Naive thymus-derived CD8-positive, alpha-beta T cell (primary cell): ENCODE measurements around the gene SLC10A7. TPM values are rescaled to one million over a fixed set of nuclear protein-coding genes. Genes with fewer than 3 reads are reported as not detected.

ENCODE experiments used
- ATAC-seq, 2 donors: fragments of 150-1000 bp; cut with Tn5 transposase in 1 of 2; sonication (Bioruptor Pico), chemical (Tn5 transposase) in 1 of 2; 1 replicate in 1 of 2; 2 replicates in 1 of 2; pipeline ENCODE4 v1.10.0; 2021; ENCODE audit warnings: mild to moderate bottlenecking in 2 of 2, moderate library complexity in 2 of 2
- POLR2A ChIA-PET: fragments of 350-600 bp; sonication (Branson Sonifier 250); formaldehyde crosslinking; loops from one replicate; lab custom pipeline; 2021; ENCODE audit warnings: antibody characterized with exemption; lab: Charles Lee
- DNase-seq, 10 donors: peaks; one replicate each; pipeline versions ENCODE4 v3.0.0 to v3.0.0-alpha.2; 2020 to 2022
- H3K27ac Mint-ChIP-seq, 10 donors: one replicate each; pipeline ENCODE4 v1.8.0; 2020 to 2022; ENCODE audit warnings: mild to moderate bottlenecking in 10 of 10, mixed read lengths in 10 of 10, moderate library complexity in 4 of 10, inconsistent platforms in 1 of 10
- H3K27me3 Mint-ChIP-seq, 5 donors: one replicate each; pipeline ENCODE4 v1.8.0; 2021 to 2022; ENCODE audit warnings: mixed read lengths in 5 of 5
- H3K36me3 Mint-ChIP-seq, 3 donors: one replicate each; pipeline ENCODE4 v1.8.0; 2020 to 2022; ENCODE audit warnings: mixed read lengths in 3 of 3, mild to moderate bottlenecking in 2 of 3, inconsistent platforms in 1 of 3
- H3K4me1 Mint-ChIP-seq, 4 donors: one replicate each; pipeline ENCODE4 v1.8.0; 2021 to 2022; ENCODE audit warnings: mixed read lengths in 4 of 4
- H3K4me3 Mint-ChIP-seq, 10 donors: one replicate each; pipeline ENCODE4 v1.8.0; 2020 to 2022; ENCODE audit warnings: mild to moderate bottlenecking in 10 of 10, mixed read lengths in 10 of 10, moderate library complexity in 6 of 10, inconsistent platforms in 1 of 10
- H3K9me3 Mint-ChIP-seq, 9 donors: one replicate each; pipeline ENCODE4 v1.8.0; 2020 to 2022; ENCODE audit warnings: mixed read lengths in 9 of 9, mild to moderate bottlenecking in 3 of 9, inconsistent platforms in 1 of 9, moderate library complexity in 1 of 9
- polyA plus RNA-seq, 3 donors: library from polyadenylated mRNA; unstranded; fragments of 300-500 nt; fragmentation: Illumina TruSeq; gene quantifications; one replicate each; pipeline ENCODE4 v1.2.3, GENCODE V29; 2021
- total RNA-seq, 8 experiments: library from RNA in 2 of 8; stranded (reverse) in 2 of 8; gene quantifications; one replicate each; pipeline ENCODE4 v1.2.3 and lab custom pipeline; 2021 to 2026

Gene SLC10A7
- total and polyA plus RNA-seq, 5 experiments from 2014 or later: 7.8 to 14.2 (median 11.4) TPM

DNA sequence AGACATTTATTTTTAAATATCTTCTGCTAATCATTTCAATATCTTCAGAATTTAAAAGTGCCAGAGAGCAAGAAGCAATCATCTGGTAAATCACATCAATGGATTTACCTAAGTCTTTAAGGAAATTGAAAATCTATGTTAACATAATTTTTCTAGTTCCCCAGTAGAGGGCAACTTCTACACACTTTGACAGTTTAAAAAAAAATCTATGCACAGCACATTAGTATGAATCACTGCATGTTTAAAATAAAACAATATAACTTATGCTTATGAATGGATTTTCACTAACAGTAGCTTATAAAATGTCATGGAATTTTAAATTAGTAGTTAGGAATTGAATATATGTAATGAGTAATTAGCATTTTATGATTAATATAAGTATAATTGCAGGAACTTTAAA lies 180.9 kb downstream of the SLC10A7 start:
- no peaks in the 10 kb centered on the region for H3K36me3 Mint-ChIP-seq
- no peak overlapping the region for H3K27ac Mint-ChIP-seq
- DNase-seq (peak in 1 of 10 donors; percentile 9), ATAC-seq (no peak)
- POLR2A ChIA-PET: no interaction called here
- no peaks in the 10 kb centered on the region for H3K9me3 Mint-ChIP-seq
- no peak overlapping the region for H3K4me3 Mint-ChIP-seq
- no peaks in the 10 kb centered on the region for H3K27me3 Mint-ChIP-seq
- H3K4me1 Mint-ChIP-seq: peaks cover 0 to 4% (median under 1%) of the 10 kb centered on the region in 4 donors

DNA sequence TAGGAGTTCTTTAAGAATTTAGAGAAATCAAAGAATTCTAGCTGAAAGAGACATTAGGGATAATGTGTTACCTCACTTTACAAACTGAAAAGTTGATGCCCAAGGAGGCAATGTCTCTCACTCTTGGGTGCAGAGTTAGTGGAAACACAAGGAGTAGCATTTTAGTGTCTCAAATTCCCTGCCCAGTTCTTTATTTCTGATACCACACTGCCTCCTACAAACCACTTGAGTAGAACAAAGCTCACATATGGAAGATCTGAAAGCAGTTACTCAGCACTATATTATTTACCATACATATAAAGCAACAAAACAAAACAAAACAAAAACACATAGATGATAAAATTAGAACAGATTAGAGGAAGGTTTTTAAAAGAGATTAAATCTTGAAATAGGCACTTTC lies 183.2 kb downstream of the SLC10A7 start:
- Mint-ChIP-seq H3K4me3 (no peak overlapping the region), H3K27ac (no peak overlapping the region), H3K27me3 (no peaks in the 10 kb centered on the region), H3K9me3 (no peaks in the 10 kb centered on the region), H3K36me3 (no peaks in the 10 kb centered on the region), H3K4me1 (peaks cover 0 to 4% (median 1%) of the 10 kb centered on the region in 4 donors)
- ATAC-seq: no peak
- DNase-seq: no peak
- POLR2A ChIA-PET: no interaction called here

DNA sequence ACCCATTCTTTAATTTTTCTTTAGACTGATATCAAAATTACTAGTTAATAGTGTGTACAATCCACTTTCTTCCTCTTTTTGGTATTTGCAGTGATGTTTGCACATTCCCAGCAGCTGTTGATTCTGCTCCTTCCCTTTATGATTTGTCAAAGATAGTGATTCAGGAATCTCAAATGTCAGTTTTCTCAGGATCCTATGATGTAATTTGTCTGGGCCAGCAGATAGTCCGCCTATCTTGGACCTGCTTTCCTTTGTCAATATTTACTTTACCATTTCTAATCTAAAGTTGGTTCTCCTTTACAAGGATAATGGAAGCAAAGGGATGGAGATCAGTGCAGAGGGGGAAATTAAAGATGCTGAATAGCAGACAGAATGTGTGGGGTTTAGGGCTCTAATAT lies 185.3 kb downstream of the SLC10A7 start:
- Mint-ChIP-seq H3K27ac (no peak overlapping the region), H3K4me1 (peaks cover 0 to 3% (median 0%) of the 10 kb centered on the region in 4 donors), H3K36me3 (peaks cover 0 to 1% (median 0%) of the 10 kb centered on the region in 3 donors), H3K9me3 (no peaks in the 10 kb centered on the region), H3K4me3 (no peak overlapping the region), H3K27me3 (no peaks in the 10 kb centered on the region)
- ATAC-seq (no peak), DNase-seq (no peak)
- POLR2A ChIA-PET: no interaction called here

DNA sequence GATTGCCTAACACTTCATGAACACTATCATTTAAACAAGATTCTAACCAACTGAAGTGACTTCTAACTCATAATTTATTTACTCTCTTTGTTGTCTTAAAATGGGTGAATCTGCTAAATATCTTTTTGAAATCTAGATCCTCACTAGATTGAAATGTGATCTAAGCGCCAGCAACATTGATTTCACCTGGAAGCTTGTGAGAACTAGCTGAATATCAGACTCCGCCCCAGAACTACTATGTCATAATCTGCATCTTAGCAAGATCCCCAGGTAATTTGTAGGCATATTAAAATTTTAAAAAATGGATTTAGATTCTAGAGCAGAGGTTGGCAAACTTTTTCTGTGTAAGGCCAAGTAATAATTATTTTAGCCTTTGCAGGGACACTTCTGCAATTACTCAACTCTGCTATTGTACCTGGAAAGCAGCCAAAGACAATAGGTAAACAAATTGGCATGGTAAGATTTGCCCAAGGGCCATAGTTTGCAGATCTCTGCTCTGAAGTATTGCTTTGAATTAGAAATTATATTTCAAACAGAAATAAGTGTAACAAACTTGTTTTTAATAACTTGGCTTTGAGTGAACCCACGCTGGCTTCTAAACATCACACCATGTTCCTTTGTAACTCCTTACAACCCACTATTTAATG lies 185.9 kb downstream of the SLC10A7 start:
- H3K27ac Mint-ChIP-seq: no peak overlapping the region
- no peak for ATAC-seq
- H3K9me3 Mint-ChIP-seq: no peaks in the 10 kb centered on the region
- H3K36me3 Mint-ChIP-seq: peaks cover 0 to 1% (median 0%) of the 10 kb centered on the region in 3 donors
- no peak for DNase-seq
- H3K4me3 Mint-ChIP-seq: no peak overlapping the region
- POLR2A ChIA-PET: no interaction called here
- no peaks in the 10 kb centered on the region for H3K27me3 Mint-ChIP-seq
- peaks cover 0 to 3% (median 0%) of the 10 kb centered on the region in 4 donors for H3K4me1 Mint-ChIP-seq

DNA sequence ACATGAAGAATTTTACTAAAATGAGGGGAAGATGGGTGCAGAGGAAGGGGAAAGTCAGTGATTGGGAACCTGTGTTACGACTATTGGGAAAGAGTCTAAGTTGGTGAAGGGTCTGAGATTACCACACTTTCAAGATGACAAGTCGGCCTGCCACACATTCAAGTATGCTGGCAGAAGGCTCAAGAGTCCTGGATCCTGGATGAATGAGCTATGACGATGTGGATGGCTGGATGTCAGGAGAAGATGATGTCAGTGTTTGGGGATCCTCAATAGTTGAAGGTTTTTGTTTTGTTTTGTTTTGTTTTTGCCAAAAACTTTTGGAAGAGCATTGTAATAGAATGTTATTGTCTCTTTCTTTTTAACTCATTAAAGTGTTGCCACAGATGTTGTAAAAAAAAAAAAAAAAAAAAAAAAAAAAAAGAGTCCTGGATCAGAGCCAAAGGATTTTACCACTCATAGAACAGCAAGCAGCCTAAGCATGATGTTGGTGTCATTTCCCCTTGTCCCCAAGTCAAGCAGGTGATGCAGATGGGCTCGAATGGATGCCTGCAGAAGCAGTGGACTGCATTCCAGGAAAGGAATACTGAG lies 186.8 kb downstream of the SLC10A7 start:
- POLR2A ChIA-PET: no interaction called here
- no peak overlapping the region for H3K4me3 Mint-ChIP-seq

DNA sequence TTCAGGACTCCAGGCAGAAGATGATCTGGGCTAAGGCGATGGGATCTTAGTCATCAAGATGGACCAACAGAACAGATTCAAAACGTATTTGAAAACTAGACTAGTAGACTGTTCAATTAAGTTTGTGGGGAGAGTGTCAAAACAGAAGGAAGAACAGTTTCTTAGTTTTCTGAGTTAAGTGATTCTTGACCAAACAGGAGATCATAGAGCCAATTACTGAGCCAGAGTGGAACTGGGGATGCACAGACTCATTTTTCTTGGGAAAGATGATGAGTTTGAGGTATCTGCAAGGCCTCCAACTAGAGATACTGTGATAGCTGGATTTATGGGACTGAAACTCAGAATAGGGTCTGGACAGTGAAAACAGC lies 187.9 kb downstream of the SLC10A7 start:
- H3K27ac Mint-ChIP-seq: no peak overlapping the region
- peaks cover 0 to 1% (median 0%) of the 10 kb centered on the region in 3 donors for H3K36me3 Mint-ChIP-seq
- H3K4me1 Mint-ChIP-seq: peaks cover 0 to 3% (median 0%) of the 10 kb centered on the region in 4 donors
- POLR2A ChIA-PET: no interaction called here
- H3K9me3 Mint-ChIP-seq: no peaks in the 10 kb centered on the region
- H3K27me3 Mint-ChIP-seq: no peaks in the 10 kb centered on the region
- no peak overlapping the region for H3K4me3 Mint-ChIP-seq
- ATAC-seq (no peak), DNase-seq (no peak)

More for the DNA sequence above, 186.8 kb downstream of the SLC10A7 start:
- no peaks in the 10 kb centered on the region for H3K9me3 Mint-ChIP-seq
- peaks cover 0 to 3% (median 0%) of the 10 kb centered on the region in 4 donors for H3K4me1 Mint-ChIP-seq
- no peak for DNase-seq
- no peak overlapping the region for H3K27ac Mint-ChIP-seq
- H3K36me3 Mint-ChIP-seq: peaks cover 0 to 1% (median 0%) of the 10 kb centered on the region in 3 donors
- H3K27me3 Mint-ChIP-seq: no peaks in the 10 kb centered on the region
- ATAC-seq: no peak

DNA sequence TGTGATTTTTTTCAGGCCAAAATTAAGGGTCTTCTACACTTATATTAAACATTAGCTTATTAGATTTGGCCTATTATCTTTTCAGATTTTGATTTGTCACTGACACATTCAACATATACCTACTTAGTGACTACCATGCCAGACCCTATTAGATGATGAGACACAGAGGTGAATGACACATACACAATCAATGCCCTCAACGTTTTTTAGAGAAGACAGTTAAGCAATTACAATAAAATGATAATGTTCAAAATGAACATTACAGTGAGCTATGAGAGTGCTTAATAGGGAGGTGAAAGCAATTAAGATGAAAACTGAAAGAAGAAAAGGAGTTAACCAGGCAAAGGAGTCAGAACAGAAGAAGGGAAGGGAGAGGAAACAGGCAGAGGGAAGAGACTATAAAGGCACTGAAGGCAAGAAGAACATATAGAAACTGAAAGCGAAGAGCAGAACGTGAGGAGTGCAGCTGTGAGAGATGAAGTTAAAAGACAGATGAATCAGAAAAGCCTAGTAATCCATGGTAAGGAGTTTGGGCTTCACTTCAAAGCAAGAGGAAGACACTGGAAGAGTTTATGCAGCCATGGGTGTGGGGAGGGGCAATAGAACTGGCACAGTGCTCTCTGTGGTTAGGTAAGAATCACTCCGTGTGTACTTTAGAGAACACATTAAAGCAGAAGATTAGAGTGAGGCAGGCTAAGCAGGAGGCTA lies 188.4 kb downstream of the SLC10A7 start:
- no peak for ATAC-seq
- H3K4me1 Mint-ChIP-seq: peaks cover 0 to 3% (median 1%) of the 10 kb centered on the region in 4 donors
- H3K4me3 Mint-ChIP-seq: no peak overlapping the region
- no peaks in the 10 kb centered on the region for H3K9me3 Mint-ChIP-seq
- H3K27ac Mint-ChIP-seq: no peak overlapping the region
- no peak for DNase-seq
- POLR2A ChIA-PET: no interaction called here
- peaks cover 0 to 1% (median 0%) of the 10 kb centered on the region in 3 donors for H3K36me3 Mint-ChIP-seq
- no peaks in the 10 kb centered on the region for H3K27me3 Mint-ChIP-seq

DNA sequence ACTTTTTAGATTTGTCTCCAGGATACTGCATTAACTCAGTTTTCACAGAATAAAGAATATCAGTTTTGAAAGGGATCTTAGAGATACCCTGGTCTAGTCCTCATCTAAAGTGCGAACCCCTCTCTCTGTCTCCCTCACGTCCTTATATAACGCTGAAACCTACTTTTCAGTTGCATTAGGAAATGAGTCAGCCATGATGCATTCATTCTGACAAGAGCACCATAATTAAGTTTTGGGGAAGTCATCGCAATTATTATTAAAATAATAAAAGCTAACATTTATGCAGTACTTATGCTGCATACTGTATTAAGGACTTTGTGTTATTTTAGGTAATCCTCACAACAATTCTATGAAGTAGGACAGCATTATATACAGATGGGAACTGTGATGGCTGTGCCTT lies 191.3 kb downstream of the SLC10A7 start:
- H3K27ac Mint-ChIP-seq: no peak overlapping the region
- H3K36me3 Mint-ChIP-seq: peaks cover 3 to 5% (median 3%) of the 10 kb centered on the region in 3 donors
- H3K9me3 Mint-ChIP-seq: no peaks in the 10 kb centered on the region
- POLR2A ChIA-PET: no interaction called here
- no peak for ATAC-seq
- no peak for DNase-seq
- no peak overlapping the region for H3K4me3 Mint-ChIP-seq
- H3K27me3 Mint-ChIP-seq: no peaks in the 10 kb centered on the region
- H3K4me1 Mint-ChIP-seq: peaks cover 0 to 3% (median 0%) of the 10 kb centered on the region in 4 donors

DNA sequence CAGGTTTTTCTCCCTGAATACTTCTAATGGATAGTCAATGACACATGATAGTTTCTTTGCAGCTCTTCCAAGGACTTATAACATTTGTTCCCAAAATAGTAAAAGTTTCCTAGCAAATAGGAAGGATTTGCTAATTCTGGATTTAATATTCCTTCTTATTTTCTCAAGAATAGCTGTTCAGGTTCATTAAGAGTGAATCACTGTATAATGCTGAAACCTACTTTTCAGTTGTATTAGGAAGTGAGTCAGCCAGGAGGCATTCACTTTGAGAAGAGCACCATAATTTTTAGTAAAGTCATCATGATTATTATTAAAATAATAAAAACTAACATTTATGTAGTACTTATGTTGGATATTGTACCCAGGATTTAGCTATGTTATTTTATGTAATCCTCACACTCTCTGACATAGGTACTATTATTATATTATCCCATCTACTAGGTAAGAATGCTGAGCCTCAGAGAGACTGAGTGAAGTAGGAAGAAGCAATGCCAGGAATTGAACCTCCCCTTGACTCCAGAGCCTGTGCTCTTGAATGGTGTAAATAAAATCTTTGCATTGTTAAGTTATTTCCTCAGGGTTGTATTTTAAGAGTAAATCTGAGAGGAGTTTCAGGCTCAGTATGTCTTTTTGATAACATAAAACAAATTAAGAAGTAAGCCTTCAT lies 192.6 kb downstream of the SLC10A7 start:
- POLR2A ChIA-PET: no interaction called here
- ATAC-seq: no peak
- DNase-seq: no peak
- Mint-ChIP-seq H3K4me3 (no peak overlapping the region), H3K9me3 (peaks cover 0 to 6% (median 0%) of the 10 kb centered on the region in 9 donors), H3K27me3 (no peaks in the 10 kb centered on the region), H3K27ac (no peak overlapping the region), H3K4me1 (peaks cover 0 to 3% (median 0%) of the 10 kb centered on the region in 4 donors), H3K36me3 (peaks cover 11 to 15% (median 14%) of the 10 kb centered on the region in 3 donors)

DNA sequence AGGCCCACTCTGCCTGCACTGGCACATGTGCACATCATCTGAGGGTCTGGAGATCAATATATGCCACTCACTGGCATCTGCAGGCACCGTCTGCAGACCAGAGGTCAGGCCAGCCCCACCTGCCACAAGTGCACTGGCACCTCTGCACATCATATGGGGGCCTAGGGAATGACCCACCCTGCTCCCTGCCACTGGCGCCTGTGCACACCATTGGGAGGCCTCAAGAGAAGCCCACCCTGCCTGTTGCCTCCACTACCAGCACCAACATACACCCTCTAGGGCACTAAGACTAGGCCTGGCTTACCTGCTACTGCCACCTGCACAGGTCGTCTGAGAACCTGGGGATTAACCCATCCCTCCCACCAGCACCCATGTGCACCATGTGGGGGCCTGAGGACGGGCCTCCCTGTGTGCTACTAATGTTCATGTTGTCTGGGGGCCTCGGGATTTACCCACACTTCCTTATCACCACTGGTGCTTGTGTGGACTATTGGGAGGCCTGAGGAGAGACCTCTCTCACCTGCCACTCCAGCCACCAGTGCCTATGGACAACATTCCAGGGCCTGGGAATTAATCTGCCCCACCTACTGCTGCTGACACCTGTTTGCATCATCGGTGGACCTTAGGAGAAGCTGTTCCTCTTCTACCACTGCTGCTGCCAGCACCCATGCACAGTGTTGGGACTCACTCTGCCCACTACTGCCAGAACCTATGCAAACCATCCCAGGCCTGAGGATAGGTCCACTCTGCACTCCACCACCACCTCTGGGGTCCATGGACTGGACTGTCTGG lies 193.7 kb downstream of the SLC10A7 start:
- Mint-ChIP-seq H3K27me3 (no peaks in the 10 kb centered on the region), H3K4me1 (peaks cover 0 to 3% (median 0%) of the 10 kb centered on the region in 4 donors), H3K27ac (peak overlapping the region in 1 of 10 donors; percentile 26), H3K9me3 (peaks cover 0 to 6% (median 0%) of the 10 kb centered on the region in 9 donors), H3K4me3 (no peak overlapping the region), H3K36me3 (peaks cover 11 to 27% (median 24%) of the 10 kb centered on the region in 3 donors)
- ATAC-seq (no peak), DNase-seq (no peak)
- POLR2A ChIA-PET: no interaction called here

DNA sequence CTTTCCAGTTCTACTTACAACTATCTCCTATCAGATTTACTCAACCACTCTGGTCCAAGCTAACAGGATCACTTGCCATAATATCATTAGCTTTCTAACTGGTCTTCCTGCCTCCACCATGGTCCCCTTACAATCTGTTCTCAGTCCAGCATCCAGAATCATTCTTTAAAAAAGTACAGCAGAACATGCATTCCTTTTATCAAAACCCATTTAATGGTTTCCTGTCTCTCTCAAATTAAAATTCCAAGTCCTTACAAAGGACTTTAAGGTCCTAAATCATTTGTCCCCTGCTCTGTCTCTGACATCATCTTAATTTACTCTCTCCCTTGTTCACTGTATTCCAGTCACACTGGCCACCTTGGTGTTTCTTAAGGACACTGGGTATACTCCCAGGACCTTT lies 202.8 kb downstream of the SLC10A7 start:
- no peak overlapping the region for H3K4me3 Mint-ChIP-seq
- no peak for ATAC-seq
- H3K36me3 Mint-ChIP-seq: peaks cover 0 to 16% (median 11%) of the 10 kb centered on the region in 3 donors
- POLR2A ChIA-PET: no interaction called here
- H3K4me1 Mint-ChIP-seq: no peaks in the 10 kb centered on the region
- H3K27me3 Mint-ChIP-seq: no peaks in the 10 kb centered on the region
- no peak for DNase-seq
- H3K9me3 Mint-ChIP-seq: peaks cover 0 to 4% (median 0%) of the 10 kb centered on the region in 9 donors
- no peak overlapping the region for H3K27ac Mint-ChIP-seq

DNA sequence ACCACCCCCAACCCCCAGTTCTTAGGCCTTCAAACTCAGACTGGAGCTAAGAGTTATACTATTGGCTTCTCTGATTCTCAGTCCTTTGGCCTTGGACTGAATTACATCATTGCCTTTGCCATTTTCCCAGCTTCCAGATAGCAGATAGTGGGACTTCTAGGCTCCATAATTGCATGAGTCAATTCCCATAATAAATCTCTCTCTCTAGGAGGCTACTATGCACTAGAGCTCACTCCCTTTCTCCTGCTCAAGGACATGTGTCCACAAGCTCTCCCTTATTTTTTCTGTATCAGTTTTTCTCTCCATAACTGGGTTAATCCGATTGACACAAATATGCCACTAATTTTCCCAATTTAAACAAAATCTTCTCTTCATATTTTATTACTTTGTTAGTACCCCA lies 204.0 kb downstream of the SLC10A7 start:
- POLR2A ChIA-PET: no interaction called here
- peaks cover 0 to 4% (median 0%) of the 10 kb centered on the region in 9 donors for H3K9me3 Mint-ChIP-seq
- peaks cover 0 to 4% (median 1%) of the 10 kb centered on the region in 3 donors for H3K36me3 Mint-ChIP-seq
- DNase-seq: no peak
- no peak overlapping the region for H3K4me3 Mint-ChIP-seq
- no peaks in the 10 kb centered on the region for H3K4me1 Mint-ChIP-seq
- no peak overlapping the region for H3K27ac Mint-ChIP-seq
- ATAC-seq: no peak
- no peaks in the 10 kb centered on the region for H3K27me3 Mint-ChIP-seq
